WERI-Rb-1 (cell line): ENCODE data around the gene ZNF3.

Experiments used
- DNase-seq: peaks from one replicate; pipeline ENCODE4 v3.0.0-alpha.2; 2020
- H3K27ac ChIP-seq: fragments of 250-450 bp; sonication (Bioruptor Pico); 2 replicates; pipeline ENCODE4 v1.5.1; 2020; ENCODE audit warnings: mild to moderate bottlenecking, moderate library complexity
- H3K27me3 ChIP-seq: fragments of 250-450 bp; sonication (Bioruptor Pico); 2 replicates; pipeline ENCODE4 v1.5.1; 2021; ENCODE audit warnings: mild to moderate bottlenecking, low read depth, moderate library complexity; ENCODE audit not compliant: insufficient read depth, severe bottlenecking
- H3K36me3 ChIP-seq: fragments of 250-450 bp; sonication (Bioruptor Pico); 2 replicates; pipeline ENCODE4 v1.5.1; 2020; ENCODE audit warnings: mild to moderate bottlenecking, moderate library complexity
- H3K4me3 ChIP-seq: 2 replicates; pipeline ENCODE4 v1.5.1; 2011; ENCODE audit warnings: low read depth, mild to moderate bottlenecking, control low read depth, low read length
- H3K9me3 ChIP-seq: fragments of 250-450 bp; sonication (Bioruptor Pico); 2 replicates; pipeline ENCODE4 v1.5.1; 2021; ENCODE audit warnings: mild to moderate bottlenecking, moderate library complexity; ENCODE audit not compliant: severe bottlenecking
- TF ChIP-seq, protein P1 (sequence below): IDR thresholded peaks from 2 replicates; pipeline ENCODE4 v1.5.1; 2011; ENCODE audit warnings: low read depth, mild to moderate bottlenecking, control low read depth, inconsistent platforms, low read length

Gene ZNF3

DNA sequence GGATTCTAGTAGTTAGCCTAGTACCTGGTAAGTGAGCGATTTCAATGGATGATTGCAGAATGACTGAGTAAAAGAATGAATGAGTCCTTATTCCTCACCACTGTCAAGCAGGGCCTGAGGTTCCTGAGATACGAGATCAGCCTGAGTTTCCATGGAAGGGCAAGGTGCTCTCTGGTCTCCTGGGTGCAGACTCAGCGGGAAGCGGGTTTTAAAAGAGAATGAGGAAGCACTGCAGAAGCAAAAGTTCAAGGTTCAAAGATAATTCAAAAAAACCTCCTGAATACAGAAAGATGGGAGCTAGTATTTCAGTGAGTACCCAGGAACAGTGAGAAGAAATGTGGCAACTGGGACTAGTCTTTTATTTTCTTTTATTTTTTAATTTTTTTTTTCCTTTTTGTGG, 4.3 kb downstream of the ZNF3 start:
- TF ChIP-seq, protein P1, sequence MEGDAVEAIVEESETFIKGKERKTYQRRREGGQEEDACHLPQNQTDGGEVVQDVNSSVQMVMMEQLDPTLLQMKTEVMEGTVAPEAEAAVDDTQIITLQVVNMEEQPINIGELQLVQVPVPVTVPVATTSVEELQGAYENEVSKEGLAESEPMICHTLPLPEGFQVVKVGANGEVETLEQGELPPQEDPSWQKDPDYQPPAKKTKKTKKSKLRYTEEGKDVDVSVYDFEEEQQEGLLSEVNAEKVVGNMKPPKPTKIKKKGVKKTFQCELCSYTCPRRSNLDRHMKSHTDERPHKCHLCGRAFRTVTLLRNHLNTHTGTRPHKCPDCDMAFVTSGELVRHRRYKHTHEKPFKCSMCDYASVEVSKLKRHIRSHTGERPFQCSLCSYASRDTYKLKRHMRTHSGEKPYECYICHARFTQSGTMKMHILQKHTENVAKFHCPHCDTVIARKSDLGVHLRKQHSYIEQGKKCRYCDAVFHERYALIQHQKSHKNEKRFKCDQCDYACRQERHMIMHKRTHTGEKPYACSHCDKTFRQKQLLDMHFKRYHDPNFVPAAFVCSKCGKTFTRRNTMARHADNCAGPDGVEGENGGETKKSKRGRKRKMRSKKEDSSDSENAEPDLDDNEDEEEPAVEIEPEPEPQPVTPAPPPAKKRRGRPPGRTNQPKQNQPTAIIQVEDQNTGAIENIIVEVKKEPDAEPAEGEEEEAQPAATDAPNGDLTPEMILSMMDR = no peak
- Histone ChIP-seq H3K27me3 (no peaks in the 10 kb centered on the region), H3K36me3 (peaks cover 84% of the 10 kb centered on the region), H3K27ac (no peak overlapping the region), H3K4me3 (no peak overlapping the region), H3K9me3 (peaks cover 13% of the 10 kb centered on the region)
- no peak for DNase-seq

DNA sequence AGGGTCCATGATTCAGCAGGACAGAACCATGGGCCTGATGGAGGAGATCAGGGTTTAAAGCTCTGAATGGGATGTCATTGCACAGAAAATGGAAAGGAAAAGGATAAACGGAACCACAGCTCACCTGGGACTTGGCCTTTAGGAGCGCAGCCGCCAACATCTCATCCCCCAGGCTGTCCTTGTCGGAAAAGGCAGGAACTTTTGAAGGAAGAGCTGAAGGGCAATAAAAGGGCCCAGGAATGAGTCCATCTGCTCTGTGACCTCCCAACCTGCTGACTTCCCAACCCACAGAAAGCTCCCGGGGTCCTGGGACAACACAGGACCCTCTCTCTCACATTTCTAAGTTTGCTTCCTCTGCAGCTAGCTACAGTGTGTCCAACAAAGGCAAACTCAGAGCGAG, 6.1 kb downstream of the ZNF3 start:
- Histone ChIP-seq H3K27me3 (no peaks in the 10 kb centered on the region), H3K36me3 (peaks cover 98% of the 10 kb centered on the region), H3K27ac (no peak overlapping the region), H3K9me3 (peaks cover 31% of the 10 kb centered on the region), H3K4me3 (no peak overlapping the region)
- no peak for DNase-seq
- TF ChIP-seq, protein P1 = no peak

DNA sequence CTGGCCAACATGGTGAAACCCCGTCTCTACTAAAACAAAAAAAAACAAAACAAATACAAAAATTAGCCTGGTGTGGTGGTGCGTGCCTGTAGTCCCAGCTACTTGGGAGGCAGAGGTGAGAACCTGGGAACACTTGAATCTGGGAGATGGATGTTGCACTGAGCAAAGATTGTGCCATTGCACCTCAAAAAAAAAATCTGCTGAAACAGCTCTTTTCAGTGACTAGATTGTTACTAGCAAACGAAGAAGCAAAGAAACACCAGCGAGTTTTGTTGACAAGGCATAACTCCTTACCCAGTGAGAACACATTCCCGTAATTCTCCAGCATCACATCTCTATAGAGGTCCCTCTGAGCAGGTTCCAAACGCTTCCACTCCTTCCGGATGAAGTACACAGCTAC, 6.7 kb downstream of the ZNF3 start:
- Histone ChIP-seq H3K27ac (no peak overlapping the region), H3K4me3 (no peak overlapping the region), H3K36me3 (peaks cover 100% of the 10 kb centered on the region), H3K27me3 (no peaks in the 10 kb centered on the region), H3K9me3 (peaks cover 33% of the 10 kb centered on the region)
- DNase-seq = no peak
- TF ChIP-seq, protein P1 = no peak

DNA sequence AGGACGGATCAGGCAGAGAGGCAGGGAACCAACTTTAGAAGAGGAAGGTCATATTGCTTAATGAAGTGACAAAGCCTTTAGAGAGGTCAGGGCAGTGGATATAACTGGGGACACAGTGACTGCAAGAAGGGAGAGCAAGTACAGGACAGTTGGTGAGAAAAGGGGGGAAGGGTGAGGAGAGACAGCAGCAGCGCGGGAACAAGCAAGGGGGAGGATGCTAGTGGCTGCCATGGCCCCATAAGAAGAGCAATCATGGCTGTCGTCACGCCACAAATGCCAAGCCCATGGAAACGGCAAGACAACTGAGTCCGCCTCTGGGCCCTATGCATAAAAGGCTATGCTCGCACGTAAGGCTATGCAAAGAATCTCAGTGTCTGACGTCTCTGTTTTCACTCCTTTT, 9.1 kb downstream of the ZNF3 start:
- no peak for DNase-seq
- H3K9me3 ChIP-seq = peaks cover 33% of the 10 kb centered on the region
- no peaks in the 10 kb centered on the region for H3K27me3 ChIP-seq
- H3K4me3 ChIP-seq = no peak overlapping the region
- no peak overlapping the region for H3K27ac ChIP-seq
- TF ChIP-seq, protein P1 = no peak
- peaks cover 98% of the 10 kb centered on the region for H3K36me3 ChIP-seq

DNA sequence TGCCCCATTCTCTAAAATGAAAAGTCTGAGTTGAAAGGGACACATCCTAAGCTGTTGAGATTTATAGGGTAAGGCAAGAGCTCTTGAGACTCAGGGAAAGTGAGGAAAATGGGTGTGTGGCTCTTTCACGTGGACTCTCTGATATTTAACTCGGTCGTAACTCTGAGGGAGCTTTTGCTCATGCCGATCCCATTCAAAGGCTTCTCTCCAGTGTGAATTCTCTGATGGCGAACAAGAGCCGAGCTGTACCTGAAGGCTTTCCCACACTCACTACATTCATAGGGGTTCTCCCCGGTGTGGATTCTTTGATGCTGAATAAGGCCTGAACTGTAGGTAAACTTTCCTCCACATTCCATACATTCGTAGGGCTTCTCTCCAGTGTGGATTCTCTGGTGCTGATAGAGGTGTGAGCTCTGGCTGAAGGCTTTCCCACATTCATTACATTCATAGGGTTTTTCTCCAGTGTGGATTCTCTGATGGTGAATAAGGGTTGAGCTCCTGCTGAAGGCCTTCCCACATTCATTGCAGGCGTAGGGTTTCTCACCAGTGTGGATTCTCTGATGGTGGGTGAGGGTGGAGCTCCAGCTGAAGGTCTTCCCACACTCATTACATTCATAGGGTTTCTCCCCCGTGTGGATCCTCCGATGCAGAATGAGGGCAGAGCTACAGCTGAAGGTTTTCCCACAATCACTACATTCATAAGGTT, 10.4 kb downstream of the ZNF3 start:
- H3K27me3 ChIP-seq = no peaks in the 10 kb centered on the region
- H3K9me3 ChIP-seq = peaks cover 33% of the 10 kb centered on the region
- TF ChIP-seq, protein P1 = no peak
- H3K4me3 ChIP-seq = no peak overlapping the region
- DNase-seq = no peak
- H3K36me3 ChIP-seq = peaks cover 90% of the 10 kb centered on the region
- H3K27ac ChIP-seq = no peak overlapping the region

DNA sequence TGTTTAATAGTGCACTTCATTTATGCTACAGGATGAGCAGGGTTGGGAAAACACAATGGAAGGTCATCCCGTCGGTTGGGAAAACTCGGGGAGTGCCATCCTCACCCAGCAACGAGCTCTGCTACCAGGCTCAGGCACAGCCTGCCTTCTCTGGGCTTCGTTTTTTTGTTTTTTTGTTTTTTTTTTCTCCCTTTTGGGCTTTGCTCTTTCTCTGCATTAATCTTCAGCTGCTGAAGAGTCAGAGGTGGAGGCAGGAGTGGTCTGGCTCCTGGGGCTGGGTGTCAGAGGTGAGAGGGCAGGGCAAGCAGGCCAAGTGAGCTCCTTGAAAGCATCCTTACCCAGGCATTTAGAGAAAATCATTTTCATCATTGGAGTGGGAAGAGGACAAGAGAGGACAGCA, 11.5 kb downstream of the ZNF3 start:
- H3K27me3 ChIP-seq = no peaks in the 10 kb centered on the region
- no peak overlapping the region for H3K4me3 ChIP-seq
- no peak overlapping the region for H3K27ac ChIP-seq
- H3K9me3 ChIP-seq = peaks cover 33% of the 10 kb centered on the region
- DNase-seq = no peak
- TF ChIP-seq, protein P1 = no peak
- H3K36me3 ChIP-seq = peaks cover 89% of the 10 kb centered on the region
